CD4-positive, alpha-beta T cell treated with Interleukin-15 for 4 hours (primary cell): Measurements from ENCODE around the gene TSGA10IP.
A peak's percentile ranks its signal among the peaks of the same experiment; 100 is the strongest.

ENCODE experiments used
- DNase-seq: peaks from one replicate; pipeline ENCODE4 v3.0.0-alpha.2; 2020; ENCODE audit warnings: low spot score

Gene TSGA10IP

DNA sequence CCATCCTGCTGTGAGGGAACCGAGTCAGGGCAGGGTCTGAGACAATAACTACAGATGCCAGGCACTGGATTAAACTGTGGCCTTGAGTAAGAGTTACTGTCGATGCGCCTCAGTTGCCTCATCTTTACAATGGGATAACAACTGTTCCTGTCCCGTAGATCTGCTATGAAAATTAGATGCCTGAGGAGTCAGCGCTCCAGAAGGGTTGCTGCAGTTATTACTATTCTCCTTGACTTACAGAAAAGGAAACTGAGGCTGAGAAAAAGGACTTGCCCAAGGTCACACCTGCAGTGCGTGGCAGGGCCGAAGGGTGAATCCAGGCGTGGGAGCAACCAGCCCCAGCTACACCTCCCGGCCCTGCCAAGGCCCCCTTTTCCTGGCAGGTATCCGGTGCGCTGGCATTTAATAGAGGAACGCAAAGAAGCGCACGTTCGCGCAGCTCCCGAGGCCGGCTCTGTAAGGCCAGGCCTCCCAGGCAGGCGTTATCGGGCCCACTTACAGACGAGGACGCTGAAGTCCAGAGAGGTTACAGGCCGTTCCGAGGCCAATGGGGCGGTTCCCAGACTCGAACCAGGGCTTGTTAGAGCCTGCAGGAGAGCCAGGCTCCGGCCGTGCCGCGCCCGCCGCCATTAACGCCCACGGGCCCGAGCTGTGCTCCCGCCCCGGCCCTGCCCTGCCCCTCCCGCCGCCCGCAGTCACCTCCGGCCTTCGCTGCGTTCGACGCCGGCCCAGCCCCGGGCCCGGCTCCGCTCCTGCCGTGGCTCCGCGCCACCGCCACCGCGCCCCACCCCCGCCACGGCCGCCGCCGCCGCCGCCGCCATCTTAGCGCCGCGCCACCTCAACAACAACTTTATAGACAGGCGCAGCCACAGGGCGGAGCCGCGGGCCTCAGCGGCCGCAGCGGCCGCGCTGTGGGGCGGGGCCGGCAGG lies 26.8 kb upstream of the TSGA10IP start, which contains the start of gene C11orf68:
Gene C11orf68 (minus strand): TSS at position 852 of the 930 bp plus-strand sequence. CDS start 31 bp downstream, at position 821.
- DNase-seq, result no peak

DNA sequence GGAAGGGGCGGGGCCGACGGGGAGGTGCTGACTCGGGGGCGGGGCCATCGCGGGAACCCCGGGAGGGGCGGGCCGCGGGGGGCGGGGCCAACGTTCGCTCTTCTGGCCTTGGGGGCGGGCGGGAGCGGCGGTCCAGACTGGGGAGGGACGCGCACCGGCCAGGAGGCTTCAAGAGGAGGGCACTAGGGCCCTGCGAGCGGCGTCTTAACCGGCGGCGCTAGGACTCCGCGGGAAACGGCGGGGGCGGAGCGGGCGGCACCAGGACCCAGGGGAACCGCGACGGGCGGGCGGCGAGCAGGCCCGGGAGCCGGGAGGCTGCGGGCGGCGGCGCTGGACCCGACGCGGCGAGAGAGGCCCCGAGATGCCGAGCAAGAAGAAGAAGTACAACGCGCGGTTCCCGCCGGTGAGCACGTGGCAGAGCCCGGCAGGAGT lies 26.1 kb upstream of the TSGA10IP start, which contains the start of gene DRAP1:
Gene DRAP1 (plus strand): TSS at position 286 of the 432 bp plus-strand sequence. CDS start 76 bp downstream, at position 362.
- DNase-seq, result peak; percentile 98

DNA sequence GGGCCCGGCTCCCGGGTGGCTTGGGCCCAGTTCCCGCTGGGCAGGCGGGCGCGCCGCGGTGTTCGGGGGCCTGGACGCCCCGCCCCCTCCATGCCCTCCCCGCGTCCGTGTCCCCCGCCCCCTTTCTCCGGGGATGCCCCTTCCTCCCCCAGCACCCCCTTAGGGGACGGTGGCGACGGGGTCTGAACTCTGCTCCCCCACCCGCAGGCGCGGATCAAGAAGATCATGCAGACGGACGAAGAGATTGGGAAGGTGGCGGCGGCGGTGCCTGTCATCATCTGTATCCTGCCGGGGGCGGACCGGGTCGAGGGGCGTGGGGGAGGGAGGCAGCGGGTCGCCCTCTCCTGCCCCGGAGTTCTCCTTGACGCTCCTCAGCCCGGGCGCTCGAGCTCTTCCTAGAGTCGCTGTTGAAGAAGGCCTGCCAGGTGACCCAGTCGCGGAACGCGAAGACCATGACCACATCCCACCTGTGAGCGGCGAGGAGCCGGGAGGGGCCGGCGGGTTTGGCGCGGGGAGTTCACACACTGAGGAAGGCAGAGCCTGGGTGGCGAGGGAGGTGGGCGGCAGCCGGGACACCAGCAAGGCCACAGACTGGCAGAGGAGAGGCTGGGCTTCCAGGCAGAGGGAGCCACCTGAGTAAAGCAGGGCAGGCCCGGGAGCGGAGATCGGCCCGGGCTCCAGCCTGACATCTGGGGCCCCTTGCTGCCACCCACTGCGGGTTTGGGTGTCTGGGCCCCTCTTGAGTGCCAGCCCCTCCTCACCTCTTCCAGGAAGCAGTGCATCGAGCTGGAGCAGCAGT lies 25.5 kb upstream of the TSGA10IP start:
- peak; percentile 47 for DNase-seq

DNA sequence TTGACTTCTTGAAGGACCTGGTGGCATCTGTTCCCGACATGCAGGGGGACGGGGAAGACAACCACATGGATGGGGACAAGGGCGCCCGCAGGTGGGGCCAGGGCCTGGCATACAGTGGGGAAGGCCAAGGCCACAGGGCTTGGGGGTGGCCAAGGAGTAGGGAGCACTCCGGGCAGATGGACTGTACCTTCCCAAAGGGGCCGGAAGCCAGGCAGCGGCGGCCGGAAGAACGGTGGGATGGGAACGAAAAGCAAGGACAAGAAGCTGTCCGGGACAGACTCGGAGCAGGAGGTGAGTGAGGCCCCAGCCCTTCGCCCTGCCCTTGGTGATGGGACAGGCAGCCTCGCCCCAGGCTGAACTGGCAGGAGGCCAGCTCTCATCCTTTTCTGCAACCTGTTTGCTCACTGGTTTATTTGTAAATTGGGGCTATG lies 24.9 kb upstream of the TSGA10IP start:
- no peak for DNase-seq

DNA sequence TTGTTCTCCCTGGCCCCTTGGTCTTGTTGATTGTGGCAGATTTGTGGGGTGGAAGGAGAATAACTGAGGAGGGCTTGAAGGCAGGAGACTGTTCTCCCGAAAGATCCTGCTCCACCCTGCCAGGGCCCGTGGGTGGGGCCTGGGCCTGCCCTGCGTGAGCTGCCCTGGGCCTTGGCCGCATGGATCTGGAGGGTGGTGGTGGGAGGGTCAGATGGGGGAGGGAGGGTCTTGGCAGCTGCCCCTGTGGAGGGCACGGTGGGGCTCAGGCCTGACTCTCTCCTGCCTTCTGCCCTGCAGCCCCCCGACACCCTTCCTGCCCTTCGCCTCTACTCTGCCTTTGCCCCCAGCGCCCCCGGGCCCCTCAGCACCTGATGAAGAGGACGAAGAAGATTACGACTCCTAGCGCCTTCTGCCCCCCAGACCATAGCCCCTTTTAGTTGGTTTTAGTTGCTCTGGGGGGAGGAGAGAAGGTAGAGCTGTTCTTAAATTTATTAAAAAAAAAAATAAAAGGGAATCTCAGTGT lies 24.2 kb upstream of the TSGA10IP start:
- no peak for DNase-seq

DNA sequence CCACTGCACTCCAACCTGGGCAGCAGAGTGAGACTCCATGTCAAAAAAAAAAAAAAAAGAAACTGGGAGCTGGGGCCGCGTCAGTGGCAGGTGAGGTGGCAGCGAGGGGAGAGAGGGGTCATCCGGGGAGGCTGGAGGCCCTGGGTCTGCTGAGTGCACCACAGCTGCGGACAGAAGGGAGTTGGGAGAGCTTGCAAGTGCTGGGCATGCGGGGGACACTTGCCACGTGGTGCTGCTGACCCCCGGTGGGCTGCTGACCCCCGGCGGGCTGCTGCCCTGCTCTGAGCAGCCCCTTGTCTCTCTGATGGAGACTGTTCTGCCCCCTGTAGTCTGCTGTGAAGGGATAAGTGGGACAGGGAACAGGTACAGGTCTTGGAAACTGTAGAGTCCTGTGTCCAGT lies 23.4 kb upstream of the TSGA10IP start:
- no peak for DNase-seq

DNA sequence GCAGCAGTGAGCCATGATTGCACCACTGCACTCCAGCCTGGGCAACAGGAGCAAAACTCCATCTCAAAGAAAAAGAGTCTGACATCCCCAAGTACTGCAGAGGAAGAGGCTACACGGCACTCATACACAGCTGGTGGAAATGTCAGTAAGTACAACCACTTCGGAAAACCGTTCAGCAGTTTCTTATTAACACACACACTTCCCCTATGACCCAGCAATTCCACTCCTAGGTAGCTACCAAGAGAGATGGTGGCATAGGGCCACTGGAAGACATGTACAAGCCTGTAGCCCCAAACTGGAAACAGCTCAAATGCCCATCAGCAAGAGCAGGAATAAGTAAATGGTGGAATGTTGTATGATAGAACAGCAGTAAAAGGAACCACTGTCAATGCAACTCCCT lies 22.7 kb upstream of the TSGA10IP start:
- no peak for DNase-seq

DNA sequence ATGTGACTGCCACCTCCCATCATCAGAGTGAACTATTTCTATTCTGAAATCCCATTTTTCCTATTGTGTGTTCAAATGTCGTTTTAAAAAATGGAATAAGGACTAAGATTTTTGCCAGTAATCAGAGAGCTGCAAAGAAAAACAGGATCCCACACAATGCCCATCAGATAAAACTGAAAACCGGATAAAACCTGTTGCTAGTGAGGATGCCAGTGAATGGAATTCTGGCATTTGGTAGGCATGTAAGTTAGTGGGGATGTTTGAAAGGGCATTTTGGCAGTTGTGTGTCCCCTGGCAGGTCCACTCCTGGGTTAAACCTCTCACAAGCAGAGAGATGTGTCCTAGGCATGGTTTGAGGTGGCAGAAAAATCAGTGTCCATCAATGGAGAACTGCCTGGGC lies 19.9 kb upstream of the TSGA10IP start:
- DNase-seq, result no peak

DNA sequence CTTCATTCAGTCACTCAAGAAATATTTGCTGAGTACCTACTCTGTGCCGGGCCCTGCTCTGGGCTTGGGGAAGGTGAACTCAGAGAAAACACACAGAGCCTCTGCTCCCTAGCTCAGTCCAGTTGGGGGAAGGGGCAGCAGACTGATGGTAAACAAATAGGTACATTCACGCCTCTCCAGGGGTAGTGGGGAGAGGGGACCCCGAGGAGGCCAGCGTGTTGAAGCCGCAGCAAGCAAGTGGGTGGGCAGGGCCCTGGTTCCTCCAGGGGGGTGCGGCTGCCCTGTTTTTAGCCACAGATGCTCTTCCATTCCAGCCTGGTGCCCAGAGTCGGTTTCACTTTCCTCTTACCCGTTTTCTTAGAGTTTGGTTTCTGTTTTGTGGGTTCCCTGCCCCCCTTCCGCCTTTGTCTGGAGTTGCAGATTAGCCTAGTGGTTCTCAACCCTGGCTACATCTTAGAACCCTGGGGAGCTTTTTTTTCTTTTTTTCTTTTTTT lies 17.3 kb upstream of the TSGA10IP start:
- DNase-seq, result peak; percentile 87

DNA sequence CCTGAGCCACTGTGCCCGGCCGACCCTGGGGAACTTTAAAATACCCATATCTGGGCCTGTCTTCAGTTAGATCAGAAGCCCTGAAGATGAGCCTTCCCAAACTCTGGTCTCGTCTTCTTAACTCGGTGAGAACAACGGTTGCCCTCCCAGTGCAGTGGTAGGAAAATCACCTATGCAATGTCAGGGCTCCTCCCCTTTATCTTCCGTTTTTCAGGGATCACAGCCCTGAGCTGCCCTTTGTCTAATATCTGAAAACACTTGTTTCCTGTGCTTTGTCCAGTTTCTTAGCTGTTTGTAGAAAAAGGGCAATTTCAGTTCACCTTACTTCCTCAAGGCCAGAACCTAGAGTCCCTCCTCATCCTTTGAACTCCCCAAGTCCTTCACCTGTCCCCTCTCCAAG lies 16.6 kb upstream of the TSGA10IP start:
- DNase-seq, result no peak

DNA sequence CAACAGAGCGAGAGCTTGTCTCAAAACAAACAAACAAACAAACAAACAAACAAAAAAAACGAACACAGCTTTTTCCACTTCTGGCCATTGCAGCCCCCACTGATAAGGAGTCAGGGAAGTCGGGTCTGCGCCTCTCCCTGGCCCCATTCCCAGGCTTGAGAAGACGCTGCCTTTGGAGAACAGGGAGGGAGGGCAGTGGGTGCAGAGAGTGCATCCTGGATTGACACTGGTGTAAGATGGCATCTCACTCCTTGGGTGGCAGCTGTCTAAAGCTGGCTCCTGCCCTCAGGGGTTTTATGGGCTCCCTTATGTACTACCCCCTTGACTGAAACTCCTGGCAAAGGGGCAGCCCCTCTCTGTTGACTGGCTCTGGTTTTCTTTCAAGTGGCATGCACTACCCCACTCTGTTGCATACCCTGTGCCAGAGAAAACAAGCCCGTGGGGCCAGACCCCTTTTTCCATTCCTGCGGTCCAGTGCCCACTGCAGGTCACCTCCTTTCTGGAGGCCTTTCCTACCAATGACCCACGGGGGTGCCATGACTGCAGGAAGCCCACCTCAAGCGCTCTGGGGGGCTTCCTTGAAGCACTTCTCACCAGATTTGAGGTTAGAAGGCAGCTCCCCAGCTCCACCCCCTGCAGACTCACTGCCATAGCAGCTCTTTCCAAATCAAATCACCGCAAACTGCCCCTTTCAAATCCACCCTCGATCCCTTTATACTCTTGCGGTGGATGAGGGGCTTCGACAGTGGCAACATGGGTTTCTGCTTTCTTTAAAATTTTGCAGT lies 13.3 kb upstream of the TSGA10IP start:
- DNase-seq, result no peak

DNA sequence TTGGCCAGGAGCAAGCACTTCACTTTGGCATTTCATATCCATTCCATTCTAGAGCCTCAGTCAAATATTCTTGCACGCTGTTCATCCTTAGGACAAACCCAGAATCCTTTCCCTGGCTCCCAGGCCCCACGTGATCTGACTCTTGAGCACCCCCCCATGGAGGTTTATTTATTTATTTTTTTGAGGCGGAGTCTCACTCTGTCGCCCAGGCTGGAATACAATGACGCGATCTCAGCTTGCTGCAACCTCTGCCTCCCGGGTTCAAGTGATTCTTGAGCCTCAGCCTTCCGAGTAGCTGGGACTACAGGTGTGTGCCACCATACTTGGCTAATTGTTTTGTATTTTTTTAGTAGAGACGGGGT lies 12.7 kb upstream of the TSGA10IP start:
- no peak for DNase-seq

DNA sequence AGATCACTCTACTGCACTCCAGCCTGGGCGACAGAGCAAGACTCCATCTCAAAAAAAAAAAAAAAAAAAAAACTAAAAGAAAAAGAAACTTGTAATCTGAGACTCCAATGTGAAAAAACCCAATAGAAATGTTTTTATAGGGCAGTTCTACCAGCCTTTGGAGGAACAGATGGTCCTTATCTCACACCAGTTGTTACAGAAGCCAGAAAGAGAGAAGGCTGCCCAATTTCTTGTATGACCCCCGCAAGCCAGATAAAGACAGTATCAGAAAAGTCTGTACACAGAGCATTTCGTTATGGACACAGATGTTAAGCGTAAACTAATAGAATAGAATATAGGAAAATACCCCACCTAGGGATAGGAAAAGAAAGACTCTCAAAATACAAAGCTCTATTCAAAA lies 11.3 kb upstream of the TSGA10IP start:
- no peak for DNase-seq

DNA sequence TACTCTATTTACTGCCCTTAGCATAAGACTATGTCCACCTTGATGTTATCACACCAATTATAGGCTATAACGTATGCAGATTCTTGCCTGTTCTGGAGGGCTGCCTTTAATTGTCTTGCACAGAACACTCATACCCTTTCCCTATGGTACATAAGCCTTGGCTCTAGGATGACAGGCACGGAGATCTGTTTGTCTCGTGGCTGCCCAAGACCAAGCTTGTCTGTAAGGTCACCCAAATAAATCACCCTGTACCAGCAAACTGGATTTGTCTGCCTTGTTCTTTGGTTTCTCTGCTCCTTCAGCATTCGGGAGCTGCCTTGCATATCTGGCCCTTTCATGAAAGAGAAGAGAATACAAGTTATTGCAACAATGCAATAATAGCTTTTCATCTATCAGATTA lies 7.5 kb upstream of the TSGA10IP start:
- no peak for DNase-seq

DNA sequence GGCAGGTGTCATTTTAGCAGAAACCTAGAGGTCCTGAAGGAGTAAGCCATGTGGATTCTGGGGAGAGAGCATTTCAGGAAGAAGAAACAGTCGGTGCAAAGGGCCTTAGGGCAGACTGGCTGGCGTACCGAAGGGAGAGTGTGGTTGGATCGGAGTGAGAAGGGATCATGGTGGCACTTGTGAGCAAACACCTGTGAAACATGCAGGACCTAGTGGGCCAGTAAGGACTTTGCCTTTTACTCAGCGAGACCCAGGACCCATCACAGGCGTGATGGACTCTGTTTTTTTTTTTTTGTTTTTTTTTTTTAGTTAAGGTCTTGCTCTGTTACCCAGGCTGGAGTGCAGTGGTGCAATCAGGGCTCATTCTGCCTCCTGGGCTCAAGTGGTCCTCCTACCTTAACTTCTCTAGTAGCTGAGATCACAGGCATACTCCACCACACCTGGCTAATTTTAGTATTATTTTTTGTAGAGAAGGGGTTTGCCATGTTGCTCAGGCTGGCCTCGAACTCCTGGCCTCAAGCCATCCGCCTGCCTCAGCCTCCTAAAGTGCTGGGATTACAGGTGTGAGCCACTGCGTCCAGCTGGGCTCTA lies 3.5 kb upstream of the TSGA10IP start:
- DNase-seq, result no peak

DNA sequence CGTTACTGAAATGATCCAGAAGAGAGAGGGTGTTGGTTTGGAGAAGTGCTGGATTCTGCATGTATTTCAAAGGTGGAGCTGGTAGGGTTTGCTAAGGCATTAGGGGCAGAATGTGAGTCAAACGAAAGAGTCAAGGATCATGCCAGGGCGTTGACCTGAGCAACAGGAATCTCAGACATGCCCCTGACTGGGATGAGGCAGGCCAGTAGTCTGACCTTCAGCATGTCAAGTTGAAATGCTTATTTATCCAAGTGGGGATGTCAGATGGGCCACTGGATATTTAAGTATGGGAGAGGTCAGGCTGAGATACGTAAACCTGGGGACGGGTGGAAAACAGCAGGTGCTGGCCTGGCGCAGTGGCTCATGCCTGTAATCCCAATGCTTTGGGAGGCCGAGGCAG lies 2.7 kb upstream of the TSGA10IP start:
- no peak for DNase-seq

DNA sequence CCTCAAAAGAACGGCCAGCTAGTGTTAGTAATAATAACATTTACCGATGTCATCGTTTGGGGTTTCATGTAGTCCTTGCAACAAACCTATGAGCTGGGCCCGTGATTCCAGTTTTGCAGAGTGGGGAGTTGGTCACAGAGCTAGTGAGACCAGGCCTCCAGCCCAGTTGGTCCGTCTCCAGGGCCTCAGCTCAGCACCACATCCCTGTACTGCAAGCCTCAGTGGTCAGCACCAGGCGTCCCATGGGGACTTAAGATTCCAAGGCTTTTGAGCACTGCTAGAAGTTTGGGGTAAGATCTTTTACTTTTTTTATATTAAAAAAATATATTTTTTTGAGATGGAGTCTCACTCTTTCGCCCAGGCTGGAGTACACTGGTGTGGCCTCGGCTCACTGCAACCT lies 1.1 kb upstream of the TSGA10IP start:
- no peak for DNase-seq

DNA sequence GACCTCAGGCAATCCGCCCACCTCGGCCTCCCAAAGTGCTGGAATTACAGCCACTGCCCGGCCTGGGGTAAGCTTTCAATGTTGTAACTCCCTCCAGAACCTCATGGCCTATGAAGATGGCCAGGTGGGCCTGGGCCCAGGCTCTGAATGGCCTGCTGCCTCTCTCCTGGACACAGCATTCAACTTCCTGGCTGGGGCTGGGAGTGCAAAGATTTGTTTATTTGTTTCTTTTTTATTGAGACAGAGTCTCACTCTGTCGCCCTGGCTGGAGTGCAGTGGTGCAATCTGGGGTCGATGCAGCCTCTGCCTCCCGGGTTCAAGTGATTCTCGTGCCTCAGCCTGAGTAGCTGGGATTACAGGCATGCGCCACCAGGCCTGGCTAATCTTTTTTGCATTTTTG lies 513 bp upstream of the TSGA10IP start:
- DNase-seq, result no peak

DNA sequence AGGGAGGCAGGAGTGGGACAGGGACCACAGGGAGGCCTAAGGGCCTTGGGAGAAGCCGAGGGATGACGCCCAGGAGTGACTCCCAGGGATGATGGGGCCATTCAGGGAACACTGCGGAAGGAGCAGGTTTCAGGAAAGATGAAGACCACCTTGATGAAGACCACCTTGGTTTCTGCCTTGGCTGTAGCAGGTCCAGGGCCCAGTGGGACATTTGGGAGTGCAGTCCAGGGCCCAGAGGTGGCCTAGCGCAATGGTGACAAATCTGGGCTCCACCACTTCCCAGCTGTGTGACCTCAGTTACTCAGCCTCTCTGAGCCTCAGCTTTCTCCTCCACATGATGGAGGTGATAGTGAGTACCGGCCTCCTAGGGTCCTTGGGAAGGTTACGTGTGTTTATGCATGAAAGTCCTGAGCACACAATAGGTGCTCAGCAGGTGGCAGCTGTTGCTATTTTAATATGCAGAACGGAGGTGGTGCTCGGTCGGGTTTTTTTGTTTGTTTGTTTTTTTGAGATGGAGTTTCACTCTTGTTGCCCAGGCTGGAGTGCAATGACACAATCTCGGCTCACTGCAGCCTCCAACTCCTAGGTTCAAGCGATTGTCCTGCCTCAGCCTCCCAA lies 770 bp downstream of the TSGA10IP start:
- DNase-seq, result no peak

DNA sequence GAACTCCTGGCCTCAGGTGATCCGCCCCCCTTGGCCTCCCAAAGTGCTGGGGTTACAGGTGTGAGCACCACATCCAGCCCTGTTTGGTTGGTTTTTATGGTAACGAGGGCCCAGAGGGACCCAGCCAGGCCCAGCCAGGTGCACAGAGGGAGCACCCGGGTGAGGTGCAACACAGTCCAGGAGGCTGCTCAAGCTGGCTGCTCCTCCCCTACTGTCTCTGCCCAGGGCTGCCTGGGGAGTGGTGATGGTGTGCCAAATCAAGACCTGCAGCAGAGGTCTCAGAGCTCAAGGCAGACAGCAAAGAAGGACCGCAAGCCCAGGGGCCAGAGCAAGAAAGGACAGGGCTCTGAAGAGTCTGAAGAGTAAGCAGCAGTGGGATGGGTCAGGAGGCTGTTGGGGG lies 1.4 kb downstream of the TSGA10IP start:
- DNase-seq, result no peak

DNA sequence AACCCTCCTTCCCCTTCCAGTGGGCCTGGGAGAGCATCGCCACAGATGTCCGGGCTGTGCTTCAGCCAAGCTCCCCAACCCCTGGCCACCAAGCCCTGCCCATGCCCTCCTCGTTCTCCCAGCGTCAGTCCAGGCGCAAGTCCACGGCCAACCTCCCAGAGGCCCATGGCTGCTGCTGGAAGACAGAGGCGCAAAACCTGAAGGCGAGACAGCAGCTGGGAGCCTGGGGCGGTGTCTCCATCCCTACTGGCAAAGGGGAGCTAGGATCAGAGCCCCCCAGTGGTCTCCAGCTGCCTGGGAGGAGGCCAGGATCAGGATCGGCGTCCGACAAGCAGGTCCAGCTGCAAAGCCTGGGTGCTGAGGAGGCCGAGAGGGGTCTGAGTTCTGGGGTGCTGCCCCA lies 1.9 kb downstream of the TSGA10IP start:
- no peak for DNase-seq
